H1 (cell line): Measurements from ENCODE around the gene DEGS1. TPM values are rescaled to one million over a fixed set of nuclear protein-coding genes. Genes with fewer than 3 reads are reported as not detected.

ENCODE experiments used
- BACH1 ChIP-seq: IDR thresholded peaks from 2 replicates; pipeline ENCODE4 v1.6.1; 2012; ENCODE audit warnings: low read length, improper control_type of control experiment
- CHD2 ChIP-seq: IDR thresholded peaks from 2 replicates; pipeline ENCODE4 v1.6.1; 2012; ENCODE audit warnings: low read length, improper control_type of control experiment
- GTF2F1 ChIP-seq: IDR thresholded peaks from 2 replicates; pipeline ENCODE4 v1.6.1; 2012; ENCODE audit warnings: low read depth, low read length, improper control_type of control experiment, borderline replicate concordance
- HDAC2 ChIP-seq, 2 experiments: fragments of 300-600 bp in 1 of 2; sonication (generic) in 1 of 2; IDR thresholded peaks; 2 replicates each; pipeline ENCODE4 v1.6.1; 2011 to 2012; ENCODE audit warnings: low read depth in 2 of 2, low read length in 2 of 2, mild to moderate bottlenecking in 2 of 2, moderate library complexity in 2 of 2, borderline replicate concordance in 1 of 2, inconsistent platforms in 1 of 2
- HDAC6 ChIP-seq: IDR thresholded peaks from one replicate; pipeline ENCODE4 v1.7.1; 2012; ENCODE audit warnings: low read depth, mild to moderate bottlenecking, inconsistent platforms, low read length, moderate library complexity
- POU5F1 ChIP-seq: IDR thresholded peaks from 2 replicates; pipeline ENCODE4 v1.6.1; 2011; ENCODE audit warnings: low read depth, mild to moderate bottlenecking, low read length, moderate library complexity
- RBBP5 ChIP-seq: IDR thresholded peaks from 2 replicates; pipeline ENCODE4 v1.7.1; 2012; ENCODE audit warnings: low read depth, mild to moderate bottlenecking, inconsistent platforms, low read length, moderate library complexity, borderline replicate concordance
- SIN3A ChIP-seq, 2 experiments: IDR thresholded peaks in 1 of 2; conservative IDR thresholded peaks in 1 of 2; 2 replicates each; pipeline ENCODE4 v1.6.1; 2011 to 2012; ENCODE audit warnings: low read length in 2 of 2, improper control_type of control experiment in 1 of 2, low read depth in 1 of 2, mild to moderate bottlenecking in 1 of 2
- SRF ChIP-seq: IDR thresholded peaks from 2 replicates; pipeline ENCODE4 v1.6.1; 2011; ENCODE audit warnings: mild to moderate bottlenecking, low read depth, low read length, moderate library complexity
- SUZ12 ChIP-seq: fragments of 200-600 bp; sonication (generic); IDR thresholded peaks from 2 replicates; pipeline ENCODE4 v1.6.1; 2012; ENCODE audit warnings: mild to moderate bottlenecking, inconsistent platforms, low read length, moderate library complexity, mixed read lengths
- TAF1 ChIP-seq: IDR thresholded peaks from 2 replicates; pipeline ENCODE4 v1.6.1; 2011; ENCODE audit warnings: mild to moderate bottlenecking, low read depth, low read length
- TAF7 ChIP-seq: optimal IDR thresholded peaks from 2 replicates; pipeline ENCODE3; 2011; ENCODE audit warnings: low read depth, mild to moderate bottlenecking, inconsistent platforms, low read length, moderate library complexity, borderline replicate concordance
- TBP ChIP-seq: IDR thresholded peaks from 2 replicates; pipeline ENCODE4 v1.6.1; 2011; ENCODE audit warnings: low read depth, low read length, improper control_type of control experiment
- ZNF274 ChIP-seq: IDR thresholded peaks from 2 replicates; pipeline ENCODE4 v1.7.0; 2012; ENCODE audit warnings: low read length, borderline replicate concordance; ENCODE audit errors: extremely low read depth
- polyA plus RNA-seq, 7 experiments: library from polyadenylated mRNA; depleted of rRNA in 3 of 7; stranded (reverse) in 5 of 7; unstranded in 2 of 7; fragments of >200 nt in 5 of 7; fragments of 200-250 nt in 2 of 7; gene quantifications; 1 replicate in 5 of 7; 2 replicates in 1 of 7; 4 replicates in 1 of 7; pipeline versions ENCODE4 v1.2.1 to v1.2.3, GENCODE V29; 2011 to 2013; ENCODE audit warnings: missing spikeins in 2 of 7, mixed read lengths in 2 of 7
- total RNA-seq: library from RNA; stranded (reverse); fragmentation: NEBNext Ultra II Directional; extraction: Animal tissue kit (Norgen Biotek cat#: 25700); gene quantifications from 2 replicates; pipeline ENCODE4 v1.2.1, GENCODE V29; 2021
- TF ChIP-seq, protein P1 (sequence below): IDR thresholded peaks from 2 replicates; pipeline ENCODE4 v1.6.1; 2012; ENCODE audit warnings: inconsistent platforms
- TF ChIP-seq, protein P2 (sequence below): IDR thresholded peaks from 2 replicates; pipeline ENCODE4 v1.6.1; 2012; ENCODE audit warnings: inconsistent platforms

DEGS1 gene
- total and polyA plus RNA-seq, 2 of the 8 experiments (the other 6 are each of a cell fraction or from before 2014, with no cell fraction given): 46.1 to 114 TPM

DNA sequence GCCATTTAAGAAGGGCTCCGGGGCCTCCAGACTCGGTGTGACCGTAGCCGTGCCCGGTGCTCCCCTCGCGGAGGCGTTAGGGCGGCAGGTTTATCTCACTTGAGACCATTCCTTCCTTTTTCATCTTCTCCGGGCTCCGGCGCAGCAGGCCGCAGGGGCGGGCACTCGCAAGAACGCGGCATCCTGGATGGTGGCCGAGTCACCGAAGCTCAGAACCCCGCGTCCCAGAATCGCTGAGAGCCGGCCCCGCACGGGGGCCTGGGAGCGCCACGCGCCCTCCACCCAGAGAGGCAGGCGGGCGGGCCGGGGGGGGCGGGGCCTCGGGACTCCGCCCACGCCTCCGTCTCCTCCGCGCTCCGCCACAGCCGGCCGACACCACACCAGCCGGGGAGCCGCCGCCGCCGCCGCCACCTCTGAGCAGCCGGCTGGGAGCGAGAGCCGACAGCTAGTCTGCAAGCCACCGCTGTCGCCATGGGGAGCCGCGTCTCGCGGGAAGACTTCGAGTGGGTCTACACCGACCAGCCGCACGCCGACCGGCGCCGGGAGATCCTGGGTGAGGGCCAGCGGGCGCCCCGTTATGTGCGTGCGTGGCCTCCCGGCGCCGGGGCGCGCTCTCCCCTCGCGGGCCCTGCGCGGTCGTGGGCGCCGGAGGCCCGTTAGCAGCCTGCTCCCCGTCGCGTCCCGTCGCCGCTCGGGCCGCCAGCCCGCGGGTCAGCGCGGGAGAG is at the start of gene DEGS1 (continued):
- TF ChIP-seq POU5F1: no peak
- TF ChIP-seq TBP: peak; percentile 43; the same call in 1 of the 2 replicates
- TF ChIP-seq BACH1: peak; percentile 55; the same call in 1 of the 2 replicates
- no peak for TF ChIP-seq ZNF274
- TF ChIP-seq CHD2: peak; percentile 38; the same call in 1 of the 2 replicates
- TF ChIP-seq HDAC2 (IDR thresholded peaks at IDR 0.05; ENCODE audit: borderline replicate concordance in 1 of 2, low read depth in 2 of 2, low read length in 2 of 2): no peak
- no peak for TF ChIP-seq GTF2F1
- no peak for TF ChIP-seq SRF
- peak; percentile 27 for TF ChIP-seq TAF7
- TF ChIP-seq, protein P1, sequence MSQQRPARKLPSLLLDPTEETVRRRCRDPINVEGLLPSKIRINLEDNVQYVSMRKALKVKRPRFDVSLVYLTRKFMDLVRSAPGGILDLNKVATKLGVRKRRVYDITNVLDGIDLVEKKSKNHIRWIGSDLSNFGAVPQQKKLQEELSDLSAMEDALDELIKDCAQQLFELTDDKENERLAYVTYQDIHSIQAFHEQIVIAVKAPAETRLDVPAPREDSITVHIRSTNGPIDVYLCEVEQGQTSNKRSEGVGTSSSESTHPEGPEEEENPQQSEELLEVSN: peak; percentile 25; the same call in 1 of the 2 replicates
- TF ChIP-seq, protein P2, sequence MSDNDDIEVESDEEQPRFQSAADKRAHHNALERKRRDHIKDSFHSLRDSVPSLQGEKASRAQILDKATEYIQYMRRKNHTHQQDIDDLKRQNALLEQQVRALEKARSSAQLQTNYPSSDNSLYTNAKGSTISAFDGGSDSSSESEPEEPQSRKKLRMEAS: peak; percentile 71
- no peak for TF ChIP-seq HDAC6
- 0 out of 2 replicates have a peak, but pooled peaks have one; percentile 30 for TF ChIP-seq SUZ12
- peak; percentile 95 for TF ChIP-seq RBBP5
- TF ChIP-seq SIN3A (conservative IDR thresholded peaks at IDR 0.05 in 1 of 2, IDR thresholded peaks at IDR 0.05 in 1 of 2; ENCODE audit: low read depth in 1 of 2, low read length in 2 of 2): 0 out of 4 replicates have a peak, but pooled peaks of 1 of the 2 experiments have one; percentile 16
- TF ChIP-seq TAF1: peak; percentile 60
